ENCODE results near the gene STMP1. TPM values are rescaled to one million over a fixed set of nuclear protein-coding genes. Genes with fewer than 3 reads are reported as not detected.

Gene STMP1
- polyA plus RNA-seq, 1 of the 3 experiments (the other 2 are of a cell fraction): 26.0 TPM

DNA sequence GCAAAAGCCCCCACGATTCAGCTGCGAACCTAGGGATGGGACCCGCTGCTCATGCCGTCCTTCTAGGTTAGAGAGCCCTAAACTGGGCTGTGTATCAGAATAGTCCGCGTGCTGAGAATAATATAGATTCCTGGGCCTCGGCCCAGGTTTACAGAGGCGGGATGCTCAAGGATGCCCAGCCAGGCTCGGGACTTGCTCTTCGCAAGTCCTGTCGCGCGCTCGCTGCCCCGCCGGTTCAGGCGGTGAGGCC is 266 bp upstream of the STMP1 start:
- Histone ChIP-seq H2AFZ (ENCODE audit: low read depth) (peak overlapping the region; percentile 97), H3K4me1 (ENCODE audit: control insufficient read depth in 1 of 2, insufficient read depth in 2 of 2, low read depth in 1 of 2, low read length in 1 of 2) (peaks cover 10 to 11% of the 10 kb centered on the region in 2 experiments), H3K4me2 (peak overlapping the region; percentile 88), H3K4me3 (ENCODE audit: low read depth in 2 of 2, low read length in 1 of 2) (peak overlapping the region; percentile 73 to 96), H3K36me3 (replicated peaks in 1 of 2; ENCODE audit: control insufficient read depth in 1 of 2, insufficient read depth in 2 of 2, low read length in 1 of 2) (peaks cover 0 to 22% of the 10 kb centered on the region in 2 experiments), H3K79me2 (ENCODE audit: insufficient read depth) (peaks cover 47% of the 10 kb centered on the region), H3F3A (replicated peaks; ENCODE audit: insufficient read depth) (peaks cover 34% of the 10 kb centered on the region), H3K9me3 (no peaks in the 10 kb centered on the region), H3K27ac (ENCODE audit: low read depth in 2 of 2, low read length in 1 of 2) (peak overlapping the region; percentile 92 to 97; a peak in 3 of 4 replicates), H4K20me1 (ENCODE audit: insufficient read depth) (peaks cover 13% of the 10 kb centered on the region; the same call in 1 of the 2 replicates), H3K9ac (peak overlapping the region; percentile 99), H3K9me2 (no peaks in the 10 kb centered on the region), H3K27me3 (ENCODE audit: insufficient read depth) (no peaks in the 10 kb centered on the region)
- TF ChIP-seq RFX5 (IDR thresholded peaks at IDR 0.05; ENCODE audit: low read length) (0 out of 2 replicates have a peak, but pooled peaks have one; percentile 11), EP300 (IDR thresholded peaks at IDR 0.05; ENCODE audit: borderline replicate concordance in 1 of 2, low read depth in 1 of 2, low read length in 1 of 2) (no peak)
- TF ChIP-seq, protein P1, sequence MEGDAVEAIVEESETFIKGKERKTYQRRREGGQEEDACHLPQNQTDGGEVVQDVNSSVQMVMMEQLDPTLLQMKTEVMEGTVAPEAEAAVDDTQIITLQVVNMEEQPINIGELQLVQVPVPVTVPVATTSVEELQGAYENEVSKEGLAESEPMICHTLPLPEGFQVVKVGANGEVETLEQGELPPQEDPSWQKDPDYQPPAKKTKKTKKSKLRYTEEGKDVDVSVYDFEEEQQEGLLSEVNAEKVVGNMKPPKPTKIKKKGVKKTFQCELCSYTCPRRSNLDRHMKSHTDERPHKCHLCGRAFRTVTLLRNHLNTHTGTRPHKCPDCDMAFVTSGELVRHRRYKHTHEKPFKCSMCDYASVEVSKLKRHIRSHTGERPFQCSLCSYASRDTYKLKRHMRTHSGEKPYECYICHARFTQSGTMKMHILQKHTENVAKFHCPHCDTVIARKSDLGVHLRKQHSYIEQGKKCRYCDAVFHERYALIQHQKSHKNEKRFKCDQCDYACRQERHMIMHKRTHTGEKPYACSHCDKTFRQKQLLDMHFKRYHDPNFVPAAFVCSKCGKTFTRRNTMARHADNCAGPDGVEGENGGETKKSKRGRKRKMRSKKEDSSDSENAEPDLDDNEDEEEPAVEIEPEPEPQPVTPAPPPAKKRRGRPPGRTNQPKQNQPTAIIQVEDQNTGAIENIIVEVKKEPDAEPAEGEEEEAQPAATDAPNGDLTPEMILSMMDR (IDR thresholded peaks at IDR 0.05): peak; percentile 70
- no peak for DNase-seq
- ChIA-PET POLR2A (interaction anchor here (0.7 to 1.4 kb wide), 7 partner anchors 11 to 388 kb away, joined by 3 to 5 read pairs (median 3); no protein-coding TSS in a partner anchor), CTCF (interaction anchor here (0.6 to 12.8 kb wide), 15 partner anchors 9 to 388 kb away, joined by 3 to 154 read pairs (median 5); no protein-coding TSS in a partner anchor)
- WGBS (ENCODE audit: low lambda C conversion rate): 27% methylated on average over 9 of the region's 17 CpGs

DNA sequence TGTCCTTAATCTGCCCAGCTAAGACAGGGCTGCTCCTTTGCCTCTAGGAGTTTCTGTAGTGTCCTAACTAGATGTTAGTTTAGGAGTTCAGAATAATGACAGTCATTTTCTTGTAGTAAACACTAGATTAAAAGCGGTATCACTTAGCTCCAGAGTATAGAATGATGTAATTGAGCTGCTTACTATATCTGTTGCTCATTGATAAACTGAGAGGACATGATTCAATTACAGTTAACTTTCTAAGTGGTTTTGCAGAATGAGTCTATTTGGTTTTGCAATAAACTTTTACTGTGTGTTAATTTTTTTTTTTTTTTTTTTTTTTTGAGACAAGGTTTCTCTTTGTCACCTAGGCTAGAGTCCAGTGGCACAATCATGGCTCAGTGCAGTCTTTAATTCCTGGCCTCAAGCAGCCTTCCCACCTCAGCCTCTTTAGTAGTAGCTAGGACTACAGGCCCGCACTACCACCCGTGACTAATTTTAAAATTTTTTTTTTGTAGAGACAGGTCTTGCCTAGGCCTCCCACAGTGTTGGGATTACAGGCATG is 1.8 kb downstream of the STMP1 start:
- Histone ChIP-seq H3K4me2 (peak overlapping the region; percentile 88), H3K79me2 (ENCODE audit: insufficient read depth) (peaks cover 68% of the 10 kb centered on the region), H3K4me1 (ENCODE audit: control insufficient read depth in 1 of 2, insufficient read depth in 2 of 2, low read depth in 1 of 2, low read length in 1 of 2) (peaks cover 10 to 11% of the 10 kb centered on the region in 2 experiments), H3K27me3 (ENCODE audit: insufficient read depth) (no peaks in the 10 kb centered on the region), H3K9ac (peak overlapping the region; percentile 99), H3F3A (replicated peaks; ENCODE audit: insufficient read depth) (peaks cover 41% of the 10 kb centered on the region), H2AFZ (ENCODE audit: low read depth) (no peak overlapping the region), H3K27ac (ENCODE audit: low read depth in 2 of 2, low read length in 1 of 2) (peak overlapping the region in 1 of 2 experiments; percentile 97; a peak in 2 of 4 replicates), H4K20me1 (ENCODE audit: insufficient read depth) (peaks cover 15% of the 10 kb centered on the region; the same call in 1 of the 2 replicates), H3K9me2 (no peaks in the 10 kb centered on the region), H3K9me3 (no peaks in the 10 kb centered on the region), H3K4me3 (ENCODE audit: low read depth in 2 of 2, low read length in 1 of 2) (peak overlapping the region; percentile 73 to 96), H3K36me3 (replicated peaks in 1 of 2; ENCODE audit: control insufficient read depth in 1 of 2, insufficient read depth in 2 of 2, low read length in 1 of 2) (peaks cover 0 to 41% of the 10 kb centered on the region in 2 experiments)
- CTCF ChIA-PET: interaction anchor here (0.6 to 12.8 kb wide), 8 partner anchors 9 to 1927 kb away, joined by 3 to 154 read pairs (median 4); no protein-coding TSS in a partner anchor
- DNase-seq: no peak
- POLR2A ChIA-PET: interaction anchor here (0.6 to 0.7 kb wide), 2 partner anchors 23 to 46 kb away, joined by 3 to 5 read pairs; no protein-coding TSS in a partner anchor
- WGBS (ENCODE audit: low lambda C conversion rate): 35% methylated on average over 3 of the region's 3 CpGs
- no peak for TF ChIP-seq RXRA (IDR thresholded peaks at IDR 0.05; ENCODE audit: borderline replicate concordance, low read depth)
- TF ChIP-seq TAF1 (IDR thresholded peaks at IDR 0.05; ENCODE audit: borderline replicate concordance, low read depth, low read length): no peak
- TF ChIP-seq, protein P2, sequence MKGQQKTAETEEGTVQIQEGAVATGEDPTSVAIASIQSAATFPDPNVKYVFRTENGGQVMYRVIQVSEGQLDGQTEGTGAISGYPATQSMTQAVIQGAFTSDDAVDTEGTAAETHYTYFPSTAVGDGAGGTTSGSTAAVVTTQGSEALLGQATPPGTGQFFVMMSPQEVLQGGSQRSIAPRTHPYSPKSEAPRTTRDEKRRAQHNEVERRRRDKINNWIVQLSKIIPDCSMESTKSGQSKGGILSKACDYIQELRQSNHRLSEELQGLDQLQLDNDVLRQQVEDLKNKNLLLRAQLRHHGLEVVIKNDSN (IDR thresholded peaks at IDR 0.05; ENCODE audit: borderline replicate concordance, low read depth): no peak
- TF ChIP-seq, protein P1 (IDR thresholded peaks at IDR 0.05): no peak
- TF ChIP-seq FOXJ3 (CRISPR knock-in tag; IDR thresholded peaks at IDR 0.05): no peak
- TF ChIP-seq, protein P3, sequence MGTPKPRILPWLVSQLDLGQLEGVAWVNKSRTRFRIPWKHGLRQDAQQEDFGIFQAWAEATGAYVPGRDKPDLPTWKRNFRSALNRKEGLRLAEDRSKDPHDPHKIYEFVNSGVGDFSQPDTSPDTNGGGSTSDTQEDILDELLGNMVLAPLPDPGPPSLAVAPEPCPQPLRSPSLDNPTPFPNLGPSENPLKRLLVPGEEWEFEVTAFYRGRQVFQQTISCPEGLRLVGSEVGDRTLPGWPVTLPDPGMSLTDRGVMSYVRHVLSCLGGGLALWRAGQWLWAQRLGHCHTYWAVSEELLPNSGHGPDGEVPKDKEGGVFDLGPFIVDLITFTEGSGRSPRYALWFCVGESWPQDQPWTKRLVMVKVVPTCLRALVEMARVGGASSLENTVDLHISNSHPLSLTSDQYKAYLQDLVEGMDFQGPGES (IDR thresholded peaks at IDR 0.05; ENCODE audit: low read depth, low read length): no peak
- TF ChIP-seq, protein P4, sequence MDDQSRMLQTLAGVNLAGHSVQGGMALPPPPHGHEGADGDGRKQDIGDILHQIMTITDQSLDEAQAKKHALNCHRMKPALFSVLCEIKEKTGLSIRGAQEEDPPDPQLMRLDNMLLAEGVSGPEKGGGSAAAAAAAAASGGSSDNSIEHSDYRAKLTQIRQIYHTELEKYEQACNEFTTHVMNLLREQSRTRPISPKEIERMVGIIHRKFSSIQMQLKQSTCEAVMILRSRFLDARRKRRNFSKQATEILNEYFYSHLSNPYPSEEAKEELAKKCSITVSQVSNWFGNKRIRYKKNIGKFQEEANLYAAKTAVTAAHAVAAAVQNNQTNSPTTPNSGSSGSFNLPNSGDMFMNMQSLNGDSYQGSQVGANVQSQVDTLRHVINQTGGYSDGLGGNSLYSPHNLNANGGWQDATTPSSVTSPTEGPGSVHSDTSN (IDR thresholded peaks at IDR 0.05): no peak
- 0 out of 2 replicates have a peak, but pooled peaks have one; percentile 10 for TF ChIP-seq SIN3A (IDR thresholded peaks at IDR 0.05; ENCODE audit: borderline replicate concordance, low read depth, low read length)
- no peak; the same call in 1 of the 2 replicates for TF ChIP-seq TCF12 (IDR thresholded peaks at IDR 0.05)
- TF ChIP-seq, protein P5, sequence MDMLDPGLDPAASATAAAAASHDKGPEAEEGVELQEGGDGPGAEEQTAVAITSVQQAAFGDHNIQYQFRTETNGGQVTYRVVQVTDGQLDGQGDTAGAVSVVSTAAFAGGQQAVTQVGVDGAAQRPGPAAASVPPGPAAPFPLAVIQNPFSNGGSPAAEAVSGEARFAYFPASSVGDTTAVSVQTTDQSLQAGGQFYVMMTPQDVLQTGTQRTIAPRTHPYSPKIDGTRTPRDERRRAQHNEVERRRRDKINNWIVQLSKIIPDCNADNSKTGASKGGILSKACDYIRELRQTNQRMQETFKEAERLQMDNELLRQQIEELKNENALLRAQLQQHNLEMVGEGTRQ (IDR thresholded peaks at IDR 0.05; ENCODE audit: borderline replicate concordance, low read depth, low read length): no peak
- TF ChIP-seq GABPA (IDR thresholded peaks at IDR 0.05; ENCODE audit: low read depth): no peak
- TF ChIP-seq EP300 (IDR thresholded peaks at IDR 0.05; ENCODE audit: borderline replicate concordance in 1 of 2, low read depth in 1 of 2, low read length in 1 of 2): 0 out of 4 replicates have a peak, but pooled peaks of 1 of the 2 experiments have one; percentile 25
- no peak; the same call in 1 of the 2 replicates for TF ChIP-seq POLR2AphosphoS5 (IDR thresholded peaks at IDR 0.05; ENCODE audit: low read depth, low read length)
- TF ChIP-seq FOSL2 (IDR thresholded peaks at IDR 0.05; ENCODE audit: borderline replicate concordance, low read depth): no peak
- TF ChIP-seq RCOR1 (IDR thresholded peaks at IDR 0.05; ENCODE audit: low read length): no peak
